AG09309 (cell line): ENCODE results near the gene PAPLN.

Experiments
- DNase-seq: peaks from one replicate; pipeline ENCODE4 v3.0.0-alpha.2; 2010; ENCODE audit warnings: low read depth
- H3K4me3 ChIP-seq: 2 replicates; pipeline ENCODE4 v1.5.1; 2011; ENCODE audit warnings: mild to moderate bottlenecking, low read depth, low read length, moderate library complexity; ENCODE audit not compliant: control insufficient read depth
- TF ChIP-seq, protein P1 (sequence below): IDR thresholded peaks from 2 replicates; pipeline ENCODE4 v1.5.1; 2011; ENCODE audit warnings: mild to moderate bottlenecking, low read depth, low read length, inconsistent platforms; ENCODE audit not compliant: insufficient read depth, control insufficient read depth; ENCODE audit errors: missing control alignments

PAPLN gene

DNA sequence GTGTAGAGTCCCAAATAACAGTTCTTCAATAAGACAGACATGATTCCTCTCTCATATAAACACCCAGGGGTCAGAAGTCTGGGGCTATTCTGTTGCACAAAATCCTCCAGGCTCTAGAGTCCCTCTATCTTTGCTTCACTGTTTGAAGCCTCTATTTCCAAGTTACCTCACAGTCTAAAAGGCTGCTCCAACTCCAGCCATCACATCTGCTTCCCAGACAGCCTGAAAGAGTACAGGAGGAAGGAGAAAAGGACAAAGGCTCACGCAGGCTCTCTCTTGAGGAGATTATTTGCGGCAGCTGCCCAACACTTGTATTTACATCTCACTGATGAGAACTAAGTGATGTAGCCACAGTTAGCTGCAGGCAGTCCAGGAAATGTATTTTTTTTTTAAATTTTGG lies 6.4 kb downstream of the PAPLN start:
- TF ChIP-seq, protein P1, sequence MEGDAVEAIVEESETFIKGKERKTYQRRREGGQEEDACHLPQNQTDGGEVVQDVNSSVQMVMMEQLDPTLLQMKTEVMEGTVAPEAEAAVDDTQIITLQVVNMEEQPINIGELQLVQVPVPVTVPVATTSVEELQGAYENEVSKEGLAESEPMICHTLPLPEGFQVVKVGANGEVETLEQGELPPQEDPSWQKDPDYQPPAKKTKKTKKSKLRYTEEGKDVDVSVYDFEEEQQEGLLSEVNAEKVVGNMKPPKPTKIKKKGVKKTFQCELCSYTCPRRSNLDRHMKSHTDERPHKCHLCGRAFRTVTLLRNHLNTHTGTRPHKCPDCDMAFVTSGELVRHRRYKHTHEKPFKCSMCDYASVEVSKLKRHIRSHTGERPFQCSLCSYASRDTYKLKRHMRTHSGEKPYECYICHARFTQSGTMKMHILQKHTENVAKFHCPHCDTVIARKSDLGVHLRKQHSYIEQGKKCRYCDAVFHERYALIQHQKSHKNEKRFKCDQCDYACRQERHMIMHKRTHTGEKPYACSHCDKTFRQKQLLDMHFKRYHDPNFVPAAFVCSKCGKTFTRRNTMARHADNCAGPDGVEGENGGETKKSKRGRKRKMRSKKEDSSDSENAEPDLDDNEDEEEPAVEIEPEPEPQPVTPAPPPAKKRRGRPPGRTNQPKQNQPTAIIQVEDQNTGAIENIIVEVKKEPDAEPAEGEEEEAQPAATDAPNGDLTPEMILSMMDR = no peak
- no peak for DNase-seq
- H3K4me3 ChIP-seq = no peak overlapping the region

DNA sequence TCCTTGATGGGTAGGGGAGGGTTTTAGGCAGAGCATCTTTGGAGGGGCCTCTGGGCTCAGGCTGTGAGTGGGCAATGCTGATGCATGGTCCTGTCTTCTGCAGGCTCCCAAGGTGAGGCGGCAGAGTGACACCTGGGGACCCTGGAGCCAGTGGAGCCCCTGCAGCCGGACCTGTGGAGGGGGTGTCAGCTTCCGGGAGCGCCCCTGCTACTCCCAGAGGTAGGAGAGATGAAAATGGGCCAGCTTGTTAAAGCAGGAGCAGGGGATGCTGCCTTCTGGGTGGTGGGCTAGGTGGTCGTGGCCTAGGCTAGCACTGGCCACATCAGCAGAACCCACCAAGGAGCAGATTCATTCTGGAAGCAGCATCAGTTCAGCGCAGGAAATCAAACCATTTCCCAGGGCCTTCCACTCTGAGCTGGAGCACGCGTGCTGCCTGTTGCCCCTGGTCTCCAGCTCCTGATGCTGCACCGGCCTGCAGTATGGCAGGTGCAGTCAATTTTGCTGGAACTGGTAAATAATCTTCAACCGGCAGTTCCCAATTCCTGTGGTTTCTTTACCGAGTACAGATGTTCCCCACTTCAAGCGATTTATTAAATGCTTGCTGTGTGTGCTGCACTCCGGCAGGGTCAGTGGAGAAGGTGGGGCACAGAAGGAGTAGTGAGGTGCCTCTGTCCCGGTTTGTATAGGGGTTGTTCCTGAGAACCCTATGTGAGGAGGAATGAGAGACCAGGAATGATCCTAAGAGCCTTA lies 7.4 kb downstream of the PAPLN start:
- DNase-seq = no peak
- H3K4me3 ChIP-seq = no peak overlapping the region
- TF ChIP-seq, protein P1 = no peak

DNA sequence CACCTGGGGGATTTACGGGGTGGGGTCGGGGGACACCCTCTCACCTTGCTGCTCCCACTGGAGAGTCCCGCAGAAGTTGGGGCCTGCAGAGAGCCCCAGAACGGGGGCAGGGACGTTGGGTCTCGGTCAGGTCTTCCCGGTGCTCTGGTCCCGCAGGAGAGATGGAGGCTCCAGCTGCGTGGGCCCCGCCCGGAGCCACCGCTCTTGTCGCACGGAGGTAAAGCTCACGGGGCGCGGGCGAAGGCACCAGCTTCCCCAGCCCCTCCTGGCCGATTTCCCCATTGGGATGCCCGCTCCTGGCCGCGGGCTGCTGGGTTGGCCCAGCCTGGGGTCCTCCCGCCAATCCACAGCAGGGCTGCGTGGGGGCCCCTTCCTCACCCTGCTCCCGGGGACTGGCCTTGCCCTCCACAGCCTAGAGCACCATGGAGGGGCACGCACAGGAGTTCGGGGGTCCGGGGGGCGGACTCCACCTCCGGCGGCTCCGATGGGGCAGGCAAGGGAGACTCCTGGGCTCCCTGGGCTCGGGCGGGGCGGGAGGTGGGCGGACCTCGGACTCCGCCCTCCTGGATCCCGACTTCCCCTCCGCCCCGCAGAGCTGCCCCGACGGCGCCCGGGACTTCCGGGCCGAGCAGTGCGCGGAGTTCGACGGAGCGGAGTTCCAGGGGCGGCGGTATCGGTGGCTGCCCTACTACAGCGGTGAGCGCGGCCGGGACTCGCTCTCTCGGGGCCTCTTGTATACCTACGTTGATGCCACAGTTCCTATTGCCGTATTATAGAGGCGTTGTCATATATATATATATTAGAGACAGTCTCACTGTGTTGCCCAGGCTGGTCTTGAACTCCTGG lies 8.4 kb downstream of the PAPLN start:
- peak overlapping the region; percentile 15 for H3K4me3 ChIP-seq

DNA sequence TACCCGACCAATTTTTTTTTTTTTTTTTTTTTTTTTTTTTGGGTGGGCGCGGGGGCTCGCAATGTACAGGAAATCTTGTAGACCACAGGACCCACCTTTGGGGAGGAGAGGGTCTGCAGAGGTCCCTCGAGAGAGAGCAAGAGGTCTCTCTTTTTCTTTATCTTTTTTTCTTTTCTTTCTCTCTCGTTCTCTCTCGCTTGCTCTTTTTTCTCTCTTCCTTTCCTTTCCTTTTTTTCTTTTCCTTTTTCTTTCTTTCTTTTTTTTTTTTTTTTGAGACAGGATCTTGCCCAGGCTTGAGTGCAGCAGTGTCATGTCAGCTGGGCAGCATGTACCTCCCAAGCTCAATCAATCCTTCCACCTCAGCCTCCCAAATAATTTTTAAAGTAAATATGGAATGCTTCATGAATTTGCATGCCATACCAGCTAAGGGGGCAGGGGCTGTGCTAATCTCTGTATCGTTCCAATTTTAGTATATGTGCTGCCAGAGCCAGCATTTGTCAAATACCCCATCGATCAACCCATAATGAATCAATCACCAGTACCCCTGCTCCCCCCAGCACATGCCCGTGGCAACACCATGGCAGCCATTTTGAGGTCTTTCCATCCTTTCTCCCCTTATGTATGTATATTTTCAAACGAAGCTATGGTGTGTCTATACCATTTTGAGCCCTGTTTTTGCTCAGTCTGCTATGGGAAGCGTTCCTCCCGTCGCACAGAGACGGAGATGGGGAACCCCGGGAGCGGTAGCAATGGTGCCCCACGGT lies 9.3 kb downstream of the PAPLN start:
- TF ChIP-seq, protein P1 = no peak
- no peak overlapping the region for H3K4me3 ChIP-seq
- DNase-seq = no peak

More for the DNA sequence above, 8.4 kb downstream of the PAPLN start:
- TF ChIP-seq, protein P1 = no peak
- no peak for DNase-seq

DNA sequence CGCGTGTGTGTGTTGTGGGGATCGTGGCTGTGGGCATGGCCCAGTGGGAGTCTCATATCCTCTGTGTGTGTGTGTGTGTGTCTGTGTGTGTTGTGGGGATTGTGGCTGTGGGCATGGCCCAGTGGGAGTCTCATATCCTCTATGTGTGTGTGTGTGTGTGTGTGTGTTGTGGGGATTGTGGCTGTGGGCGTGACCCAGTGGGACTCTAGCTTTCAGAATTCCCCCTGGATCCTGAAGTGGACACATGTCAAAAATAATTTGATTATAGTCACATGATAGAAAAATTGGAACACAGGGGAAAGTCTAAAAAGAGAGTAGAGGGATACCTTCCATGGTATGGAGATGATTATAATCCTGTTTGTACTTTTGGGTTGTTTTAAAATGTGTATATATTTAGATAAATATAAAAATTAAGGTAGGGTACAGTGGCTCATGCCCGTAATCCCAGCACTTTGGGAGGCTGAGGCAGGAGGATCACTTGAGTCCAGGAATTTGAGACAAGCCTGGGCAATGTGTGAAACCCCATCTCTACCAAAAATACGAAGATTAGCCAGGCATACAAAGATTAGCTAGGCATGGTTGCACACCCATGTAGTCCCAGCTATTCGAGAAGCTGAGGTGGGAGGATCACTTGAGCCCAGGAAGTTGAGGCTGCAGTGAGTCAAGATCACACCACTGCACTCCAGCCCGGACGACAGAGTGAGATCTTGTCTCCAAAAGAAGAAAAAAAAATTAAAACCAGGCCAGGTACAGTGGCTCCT lies 11.0 kb downstream of the PAPLN start:
- H3K4me3 ChIP-seq = no peak overlapping the region
- TF ChIP-seq, protein P1 = no peak

DNA sequence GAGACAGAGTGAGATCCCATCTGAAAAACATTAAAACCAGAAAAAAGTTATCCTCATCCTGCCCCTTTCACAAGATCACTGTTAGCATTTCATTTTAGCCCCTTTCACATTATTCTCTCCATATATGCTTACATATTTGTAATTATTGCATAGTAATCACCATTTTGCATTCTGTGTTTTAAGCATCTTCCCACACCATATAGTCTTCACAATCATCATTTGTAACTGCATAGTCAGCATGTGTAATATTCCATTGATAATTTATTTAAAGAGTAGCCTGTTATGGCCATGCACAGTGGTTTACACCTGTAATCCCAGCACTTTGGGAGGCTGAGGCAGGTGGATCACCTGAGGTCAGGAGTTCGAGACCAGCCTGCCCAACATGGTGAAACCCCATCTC lies 11.8 kb downstream of the PAPLN start:
- no peak overlapping the region for H3K4me3 ChIP-seq
- TF ChIP-seq, protein P1 = no peak
- DNase-seq = no peak

More for the DNA sequence above, 11.0 kb downstream of the PAPLN start:
- no peak for DNase-seq
